Kidney (tissue), 14 donors: ENCODE results near the gene PRR5L. TPM values are rescaled to one million over a fixed set of nuclear protein-coding genes. Genes with fewer than 3 reads are reported as not detected.

Experiments used
- DNase-seq, 5 donors: peaks; one replicate each; pipeline ENCODE4 v3.0.0-alpha.2; 2013 to 2020
- FAIRE-seq: peaks from 2 replicates; lab custom pipeline; 2012; peaks lifted over from hg19 to GRCh38; lab: Jason Lieb, UNC
- H3K27ac ChIP-seq, 2 donors: one replicate each; pipeline ENCODE4 v1.7.0; 2013; ENCODE audit warnings: low read depth in 2 of 2, low read length in 2 of 2, inconsistent platforms in 1 of 2
- H3K27me3 ChIP-seq: one replicate; pipeline ENCODE4 v1.7.1; 2013; ENCODE audit warnings: low read length, inconsistent platforms; ENCODE audit not compliant: control insufficient read depth, insufficient read depth
- H3K36me3 ChIP-seq, 3 donors: one replicate each; pipeline versions ENCODE4 v1.7.0 to v1.7.1; 2013; ENCODE audit warnings: low read length in 3 of 3, control low read depth in 1 of 3, inconsistent platforms in 1 of 3; ENCODE audit not compliant: insufficient read depth in 3 of 3, control insufficient read depth in 2 of 3
- H3K4me1 ChIP-seq, 3 donors: one replicate each; pipeline versions ENCODE4 v1.7.0 to v1.7.1; 2013; ENCODE audit warnings: low read length in 3 of 3, inconsistent platforms in 1 of 3, low read depth in 1 of 3; ENCODE audit not compliant: control insufficient read depth in 2 of 3, insufficient read depth in 2 of 3
- H3K4me3 ChIP-seq, 3 donors: one replicate each; pipeline versions ENCODE4 v1.7.0 to v1.8.1; 2013; ENCODE audit warnings: low read length in 3 of 3, control low read depth in 1 of 3, inconsistent platforms in 1 of 3
- H3K9ac ChIP-seq, 3 donors: one replicate each; pipeline versions ENCODE4 v1.7.0 to v1.7.1; 2013; ENCODE audit warnings: low read length in 3 of 3, control low read depth in 1 of 3, inconsistent platforms in 1 of 3
- H3K9me3 ChIP-seq, 3 donors: one replicate each; pipeline versions ENCODE4 v1.7.0 to v1.7.1; 2013; ENCODE audit warnings: low read length in 3 of 3, control low read depth in 1 of 3, inconsistent platforms in 1 of 3; ENCODE audit not compliant: control insufficient read depth in 2 of 3, insufficient read depth in 1 of 3
- intact Hi-C: fragments of 100-400 bp; cut with DNase I; formaldehyde crosslinking; loops from one replicate; pipeline ENCODE4 v1.11.1; 2022
- polyA plus RNA-seq: library from polyadenylated mRNA; stranded (reverse); fragments of 350-450 nt; fragmentation: Illumina TruSeq; extraction: RNeasy Lipid Tissue Mini Kit (QIAGEN cat#74804); gene quantifications from one replicate; pipeline ENCODE4 v1.2.3, GENCODE V29; 2014; ENCODE audit warnings: low read depth, low replicate concordance; ENCODE audit not compliant: insufficient read depth
- total RNA-seq: library from RNA; stranded (reverse); fragmentation: NEBNext Ultra II Directional; extraction: Animal tissue kit (Norgen Biotek cat#: 25700); gene quantifications from one replicate; pipeline ENCODE4 v1.2.1, GENCODE V29; 2021
- TF ChIP-seq, protein P1 (sequence below): IDR thresholded peaks from 3 replicates; pipeline ENCODE4 v1.5.1; 2012; ENCODE audit warnings: mild to moderate bottlenecking, moderate library complexity, borderline replicate concordance; ENCODE audit not compliant: insufficient read depth; ENCODE audit errors: extremely low read depth
- donor health status: control.
- donor health status: control.
- donor health status: control.
- donor health status: control.
- donor health status: control.
- donor health status: DM: yes; HTN: yes; CAD: no.
- donor health status: Normal renal cell carcinoma (clear cell type).

The PRR5L gene
- total and polyA plus RNA-seq, 2 donors from 2014 or later, result 6.3 to 17.5 TPM

- Histone ChIP-seq H3K4me1 (no peaks in the 10 kb centered on the region), H3K27ac (no peak overlapping the region), H3K9ac (no peak overlapping the region), H3K27me3 (no peaks in the 10 kb centered on the region), H3K36me3 (peaks cover 0 to 2% (median 0%) of the 10 kb centered on the region in 3 donors), H3K9me3 (no peaks in the 10 kb centered on the region), H3K4me3 (no peak overlapping the region)
- intact Hi-C loops, result no loop called here
- no peak for DNase-seq
- no peak for FAIRE-seq
- TF ChIP-seq, protein P1, sequence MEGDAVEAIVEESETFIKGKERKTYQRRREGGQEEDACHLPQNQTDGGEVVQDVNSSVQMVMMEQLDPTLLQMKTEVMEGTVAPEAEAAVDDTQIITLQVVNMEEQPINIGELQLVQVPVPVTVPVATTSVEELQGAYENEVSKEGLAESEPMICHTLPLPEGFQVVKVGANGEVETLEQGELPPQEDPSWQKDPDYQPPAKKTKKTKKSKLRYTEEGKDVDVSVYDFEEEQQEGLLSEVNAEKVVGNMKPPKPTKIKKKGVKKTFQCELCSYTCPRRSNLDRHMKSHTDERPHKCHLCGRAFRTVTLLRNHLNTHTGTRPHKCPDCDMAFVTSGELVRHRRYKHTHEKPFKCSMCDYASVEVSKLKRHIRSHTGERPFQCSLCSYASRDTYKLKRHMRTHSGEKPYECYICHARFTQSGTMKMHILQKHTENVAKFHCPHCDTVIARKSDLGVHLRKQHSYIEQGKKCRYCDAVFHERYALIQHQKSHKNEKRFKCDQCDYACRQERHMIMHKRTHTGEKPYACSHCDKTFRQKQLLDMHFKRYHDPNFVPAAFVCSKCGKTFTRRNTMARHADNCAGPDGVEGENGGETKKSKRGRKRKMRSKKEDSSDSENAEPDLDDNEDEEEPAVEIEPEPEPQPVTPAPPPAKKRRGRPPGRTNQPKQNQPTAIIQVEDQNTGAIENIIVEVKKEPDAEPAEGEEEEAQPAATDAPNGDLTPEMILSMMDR, result no peak
Measured at GRCh38 chr11:36390963-36391471, 94.9 kb downstream of the PRR5L start.

DNA sequence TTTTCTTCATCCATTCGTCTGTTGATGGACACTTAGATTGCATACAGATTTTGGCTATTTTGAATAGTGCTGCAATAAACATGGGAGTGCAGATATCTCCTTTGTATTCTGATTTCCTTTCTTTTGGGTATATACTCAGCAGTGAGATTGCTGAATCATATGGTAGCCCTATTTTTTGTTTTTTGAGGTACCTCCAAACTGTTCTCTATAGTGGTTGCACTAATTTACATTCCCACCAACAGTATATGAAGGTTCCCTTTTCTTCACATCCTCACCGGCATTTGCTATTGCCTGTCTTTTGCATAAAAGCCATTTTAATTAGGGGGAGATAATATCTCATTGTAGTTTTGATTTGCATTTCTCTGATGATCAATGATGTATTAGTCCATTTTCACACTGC is 96.1 kb downstream of the PRR5L start:
- TF ChIP-seq, protein P1, result no peak
- no peaks in the 10 kb centered on the region for H3K4me1 ChIP-seq
- intact Hi-C loops, result no loop called here
- FAIRE-seq, result no peak
- no peak overlapping the region for H3K9ac ChIP-seq
- DNase-seq, result no peak
- no peak overlapping the region for H3K4me3 ChIP-seq
- no peaks in the 10 kb centered on the region for H3K9me3 ChIP-seq
- H3K36me3 ChIP-seq, result peaks cover 0 to 5% (median 3%) of the 10 kb centered on the region in 3 donors
- H3K27me3 ChIP-seq, result no peaks in the 10 kb centered on the region
- no peak overlapping the region for H3K27ac ChIP-seq

DNA sequence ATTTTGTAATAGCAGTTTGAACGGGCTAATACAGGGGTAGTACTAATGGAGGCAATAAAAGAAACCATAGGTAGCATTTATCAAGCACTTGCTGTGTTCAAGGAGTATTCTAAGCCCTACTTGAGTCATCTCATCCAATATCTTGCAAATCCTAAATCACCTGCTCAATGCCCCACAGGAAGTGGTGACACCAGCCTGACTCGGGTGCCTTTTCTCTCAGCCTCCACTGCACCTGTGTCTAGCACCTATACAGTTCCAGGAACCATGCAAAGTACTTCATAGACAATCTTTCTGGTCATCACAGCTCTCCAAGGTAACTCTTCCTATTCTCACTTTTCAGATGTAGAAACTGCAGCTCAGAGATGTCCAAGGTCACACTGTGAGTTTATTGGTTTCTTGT is 98.0 kb downstream of the PRR5L start:
- DNase-seq (no peak), FAIRE-seq (no peak)
- intact Hi-C loops, result no loop called here
- Histone ChIP-seq H3K27ac (no peak overlapping the region), H3K4me3 (no peak overlapping the region), H3K4me1 (no peaks in the 10 kb centered on the region), H3K9ac (no peak overlapping the region), H3K36me3 (peaks cover 0 to 5% (median 3%) of the 10 kb centered on the region in 3 donors), H3K27me3 (no peaks in the 10 kb centered on the region), H3K9me3 (no peaks in the 10 kb centered on the region)
- TF ChIP-seq, protein P1, result no peak

DNA sequence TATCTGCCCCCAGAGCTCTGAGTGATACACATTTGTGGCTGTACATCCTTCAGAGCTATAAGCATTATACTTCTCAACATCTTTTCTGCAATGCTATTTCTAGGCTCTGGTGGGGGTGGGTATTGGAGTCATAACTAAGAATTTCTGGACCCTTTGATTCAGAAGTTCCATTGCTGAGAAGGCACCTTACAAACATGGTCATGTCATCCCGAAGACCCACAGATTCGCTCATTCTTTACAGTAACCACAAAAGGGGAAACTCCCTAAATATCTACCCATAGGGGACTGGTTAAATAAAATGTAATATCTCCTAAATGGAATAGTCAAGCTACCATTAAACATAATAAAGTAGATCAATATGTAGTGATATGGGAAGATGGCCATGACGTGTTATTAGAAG is 98.8 kb downstream of the PRR5L start:
- no peaks in the 10 kb centered on the region for H3K4me1 ChIP-seq
- no peak for DNase-seq
- no peaks in the 10 kb centered on the region for H3K27me3 ChIP-seq
- intact Hi-C loops, result no loop called here
- no peak overlapping the region for H3K4me3 ChIP-seq
- TF ChIP-seq, protein P1, result no peak
- H3K9ac ChIP-seq, result no peak overlapping the region
- no peak overlapping the region for H3K27ac ChIP-seq
- FAIRE-seq, result no peak
- peaks cover 0 to 5% (median 3%) of the 10 kb centered on the region in 3 donors for H3K36me3 ChIP-seq
- no peaks in the 10 kb centered on the region for H3K9me3 ChIP-seq
